Endothelial cell of umbilical vein (primary cell): Measurements from ENCODE around the gene NKD1. TPM values are rescaled to one million over a fixed set of nuclear protein-coding genes. Genes with fewer than 3 reads are reported as not detected.

Experiments used
- BruUV-seq: library from RNA; stranded (reverse); fragments of 400-500 nt; replicated peaks from 2 replicates; lab custom pipeline; 2021; lab: Mats Ljungman, UMichigan
- CTCF ChIA-PET: fragments of 300-600, 350-600 bp; sonication (Branson Sonifier 250); formaldehyde crosslinking; loops from one replicate; lab custom pipeline; 2021; ENCODE audit warnings: antibody characterized with exemption, inconsistent platforms; lab: Charles Lee
- POLR2A ChIA-PET: fragments of 300-600, 350-600 bp; sonication (Branson Sonifier 250); formaldehyde crosslinking; loops from one replicate; lab custom pipeline; 2021; ENCODE audit warnings: antibody characterized with exemption, inconsistent platforms; lab: Charles Lee
- DNase-seq: peaks from one replicate; pipeline ENCODE4 v3.0.0-alpha.2; 2011; ENCODE audit warnings: low read depth, low spot score
- FAIRE-seq: peaks from 2 replicates; lab custom pipeline; 2011; peaks lifted over from hg19 to GRCh38; lab: Jason Lieb, UNC
- H2AFZ ChIP-seq: 2 replicates; pipeline ENCODE4 v1.6.0; 2012; ENCODE audit warnings: low read depth, low read length, control low read depth, inconsistent platforms
- H3K27ac ChIP-seq: 2 replicates; pipeline ENCODE4 v1.5.1; 2011; ENCODE audit warnings: low read depth, mild to moderate bottlenecking, control low read depth, low read length, moderate library complexity; ENCODE audit not compliant: insufficient read depth
- H3K27me3 ChIP-seq, 2 experiments: 2 replicates each; pipeline versions ENCODE4 v1.6.0 to v1.6.1; 2011; ENCODE audit warnings: low read length in 2 of 2, mixed read lengths in 1 of 2; ENCODE audit not compliant: control insufficient read depth in 2 of 2, insufficient read depth in 2 of 2
- H3K36me3 ChIP-seq, 2 experiments: 2 replicates in 1 of 2; 3 replicates in 1 of 2; pipeline ENCODE4 v1.5.1; 2011; ENCODE audit warnings: low read length in 2 of 2, mild to moderate bottlenecking in 1 of 2, moderate library complexity in 1 of 2; ENCODE audit not compliant: control insufficient read depth in 2 of 2, insufficient read depth in 2 of 2; ENCODE audit errors: extremely low read depth in 1 of 2
- H3K4me1 ChIP-seq: 3 replicates; pipeline ENCODE4 v1.5.1; 2011; ENCODE audit warnings: mild to moderate bottlenecking, low read length; ENCODE audit not compliant: control insufficient read depth, insufficient read depth; ENCODE audit errors: extremely low read depth
- H3K4me2 ChIP-seq: 2 replicates; pipeline ENCODE4 v1.6.1; 2011; ENCODE audit warnings: low read length, control low read depth, mixed read lengths; ENCODE audit not compliant: insufficient read depth
- H3K4me3 ChIP-seq, 3 experiments: fragments of 200-600 bp in 1 of 3; sonication (generic), shearing (Covaris generic) in 1 of 3; replicated peaks in 1 of 3; 2 replicates each; pipeline ENCODE4 v1.5.1; 2011 to 2016; ENCODE audit warnings: control low read depth in 3 of 3, low read length in 3 of 3, mild to moderate bottlenecking in 2 of 3, inconsistent platforms in 1 of 3, low read depth in 1 of 3, moderate library complexity in 1 of 3; ENCODE audit not compliant: insufficient read depth in 1 of 3
- H3K79me2 ChIP-seq: 2 replicates; pipeline ENCODE4 v1.6.0; 2012; ENCODE audit warnings: low read length, inconsistent platforms; ENCODE audit not compliant: control insufficient read depth, insufficient read depth
- H3K9ac ChIP-seq: replicated peaks from 2 replicates; pipeline ENCODE3; 2011; ENCODE audit warnings: low read length, control low read depth; ENCODE audit not compliant: insufficient read depth; ENCODE audit errors: extremely low read depth
- H3K9me1 ChIP-seq: replicated peaks from 3 replicates; pipeline ENCODE4 v1.6.0; 2011; ENCODE audit warnings: mild to moderate bottlenecking, low read length; ENCODE audit not compliant: control insufficient read depth, insufficient read depth; ENCODE audit errors: extremely low read depth
- H3K9me3 ChIP-seq: replicated peaks from 2 replicates; pipeline ENCODE4 v1.5.1; 2012; ENCODE audit warnings: low read length, inconsistent platforms; ENCODE audit not compliant: control insufficient read depth, insufficient read depth
- H4K20me1 ChIP-seq: replicated peaks from 2 replicates; pipeline ENCODE3; 2011; ENCODE audit warnings: mild to moderate bottlenecking, low read length; ENCODE audit not compliant: control insufficient read depth, insufficient read depth; ENCODE audit errors: extremely low read depth
- CTCF ChIP-seq, 2 donors: IDR thresholded peaks; 1 replicate in 1 of 2; 2 replicates in 1 of 2; pipeline ENCODE4 v1.5.1; 2011; ENCODE audit warnings: low read length in 2 of 2, mild to moderate bottlenecking in 2 of 2, moderate library complexity in 2 of 2, control low read depth in 1 of 2, inconsistent platforms in 1 of 2, low read depth in 1 of 2; ENCODE audit not compliant: insufficient read depth in 1 of 2; ENCODE audit errors: extremely low read depth in 1 of 2
- EZH2 ChIP-seq: IDR thresholded peaks from 2 replicates; pipeline ENCODE4 v1.6.1; 2012; ENCODE audit warnings: borderline replicate concordance, low read depth, mild to moderate bottlenecking, moderate library complexity, low read length, inconsistent platforms; ENCODE audit not compliant: severe bottlenecking
- FOS ChIP-seq: IDR thresholded peaks from 2 replicates; pipeline ENCODE4 v1.6.1; 2011; ENCODE audit warnings: mild to moderate bottlenecking, low read length, moderate library complexity, borderline replicate concordance; ENCODE audit not compliant: insufficient read depth
- GATA2 ChIP-seq: IDR thresholded peaks from 2 replicates; pipeline ENCODE4 v1.7.0; 2011; ENCODE audit warnings: low read depth, mild to moderate bottlenecking, moderate library complexity, mixed read lengths, low read length; ENCODE audit not compliant: insufficient read length, insufficient read depth
- JUN ChIP-seq: IDR thresholded peaks from 2 replicates; pipeline ENCODE4 v1.6.1; 2011; ENCODE audit warnings: borderline replicate concordance, low read depth; ENCODE audit not compliant: insufficient read length, insufficient read depth
- MAX ChIP-seq: IDR thresholded peaks from 2 replicates; pipeline ENCODE4 v1.6.1; 2011; ENCODE audit not compliant: insufficient read depth, insufficient read length
- MYC ChIP-seq: IDR thresholded peaks from one replicate; pipeline ENCODE4 v1.6.1; 2011; ENCODE audit warnings: mild to moderate bottlenecking, low read depth, low read length
- POLR2A ChIP-seq: IDR thresholded peaks from 2 replicates; pipeline ENCODE4 v1.6.1; 2012; ENCODE audit warnings: low read depth, mild to moderate bottlenecking, control low read depth, low read length
- POLR2AphosphoS5 ChIP-seq: IDR thresholded peaks from 2 replicates; pipeline ENCODE4 v1.6.1; 2012; ENCODE audit warnings: low read depth, mild to moderate bottlenecking, control low read depth, low read length, moderate library complexity; ENCODE audit not compliant: insufficient read depth
- dilution Hi-C: fragments of 300-500 bp; cut with MboI; formaldehyde crosslinking; loops from one replicate; pipeline ENCODE4 v1.15.0; 2019; ENCODE audit warnings: low sequenced_read_pairs; ENCODE audit not compliant: extremely low pct_ligation_motif_present
- intact Hi-C: fragments of 100-400 bp; cut with micrococcal nuclease; formaldehyde crosslinking; loops from one replicate; pipeline ENCODE4 v1.10.0; 2022
- polyA plus RNA-seq, 4 experiments: library from polyadenylated mRNA; depleted of rRNA in 3 of 4; stranded (reverse) in 3 of 4; unstranded in 1 of 4; fragments of >200 nt; gene quantifications; 2 replicates each; pipeline versions ENCODE4 v1.2.1 to v1.2.3, GENCODE V29; 2011 to 2012; ENCODE audit warnings: missing spikeins in 1 of 4
- total RNA-seq: library from RNA; stranded (reverse); gene quantifications from 2 replicates; pipeline ENCODE4 v1.2.3, GENCODE V29; 2021

NKD1 gene
- total and polyA plus RNA-seq, 2 donors (not counting 3 experiments of a cell fraction or from before 2014, with no cell fraction given): not detected

- H3K4me3 ChIP-seq: no peak overlapping the region
- ChIA-PET CTCF (interaction anchor here (0.5 to 6.8 kb wide), 3 partner anchors 69 to 268 kb away, joined by 4 to 105 read pairs (median 14); no protein-coding TSS in a partner anchor), POLR2A (no interaction called here)
- H3K27ac ChIP-seq: no peak overlapping the region
- DNase-seq: no peak
- no peaks in the 10 kb centered on the region for H4K20me1 ChIP-seq
- no peak overlapping the region for H2AFZ ChIP-seq
- no peak overlapping the region for H3K4me2 ChIP-seq
- no peaks in the 10 kb centered on the region for H3K9me1 ChIP-seq
- dilution Hi-C loops (no loop called here), intact Hi-C loops (no loop called here)
- no peak for FAIRE-seq
- H3K27me3 ChIP-seq: no peaks in the 10 kb centered on the region
- H3K36me3 ChIP-seq: no peaks in the 10 kb centered on the region
- TF ChIP-seq EZH2: no peak
- no peak for TF ChIP-seq GATA2
- TF ChIP-seq POLR2AphosphoS5: no peak
- no peak for TF ChIP-seq JUN
- no peak for TF ChIP-seq POLR2A
- no peak for TF ChIP-seq MYC
- TF ChIP-seq FOS: no peak
- TF ChIP-seq CTCF (IDR thresholded peaks at IDR 0.05; ENCODE audit: extremely low read depth in 1 of 2, insufficient read depth in 1 of 2, low read depth in 1 of 2, low read length in 2 of 2): no peak
- no peak for TF ChIP-seq MAX
- no peak overlapping the region for H3K9ac ChIP-seq
- H3K4me1 ChIP-seq: peaks cover 3% of the 10 kb centered on the region
- no peaks in the 10 kb centered on the region for H3K79me2 ChIP-seq
- H3K9me3 ChIP-seq: no peaks in the 10 kb centered on the region
- BruUV-seq: no TSS peak
Measured at GRCh38 chr16:50662306-50662940, 114.2 kb downstream of the NKD1 start.
